Measurements from ENCODE around the gene ERG. TPM values are rescaled to one million over a fixed set of nuclear protein-coding genes. Genes with fewer than 3 reads are reported as not detected.
A peak's percentile ranks its signal among the peaks of the same experiment; 100 is the strongest.

The ERG gene
- total and polyA plus RNA-seq, 2 of the 13 experiments (the other 11 are each of a cell fraction or from before 2014, with no cell fraction given), result not detected

DNA sequence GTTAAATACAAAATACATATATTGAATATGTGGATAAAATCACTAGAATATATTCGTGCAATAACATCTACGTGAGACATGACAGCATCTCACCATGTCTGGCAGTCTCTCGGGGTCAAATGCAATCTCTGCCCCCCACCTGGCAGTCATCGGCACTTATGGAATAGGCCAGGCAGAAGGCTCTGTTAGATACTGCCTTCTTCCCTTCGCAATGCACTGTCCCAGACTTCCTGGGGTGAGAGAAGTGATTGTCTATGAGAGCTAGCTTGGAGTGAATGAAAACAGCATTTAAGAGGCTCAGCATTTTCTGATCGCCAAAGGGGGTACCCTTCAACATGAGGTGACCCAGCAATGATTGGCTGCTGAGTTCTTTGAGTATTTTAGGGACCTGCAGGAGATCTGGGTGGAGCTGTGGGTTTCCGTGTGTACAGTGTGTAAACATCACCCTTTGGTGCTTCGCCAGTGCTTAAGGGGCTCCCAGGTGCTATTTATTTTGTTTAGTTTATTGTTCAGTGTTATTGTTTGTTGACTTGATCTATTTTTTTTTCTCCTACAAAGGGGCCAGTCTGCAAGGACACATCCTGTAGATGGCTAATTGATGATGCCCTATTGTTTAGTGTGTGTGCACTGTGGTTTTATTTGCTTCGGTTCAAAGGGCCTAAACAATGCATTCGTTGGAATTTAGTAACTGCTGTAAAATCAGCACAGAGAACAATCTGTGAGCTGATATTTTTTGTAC, 10.2 kb downstream of the ERG start:
- ATAC-seq (no peak), FAIRE-seq (no peak), DNase-seq (ENCODE audit: low spot score) (no peak)
- no peaks in the 10 kb centered on the region for H3K36me3 ChIP-seq (replicated peaks in 1 of 2; ENCODE audit: control insufficient read depth in 1 of 2, insufficient read depth in 2 of 2, low read length in 2 of 2)
- H3K27ac ChIP-seq (ENCODE audit: extremely low read length, insufficient read depth, low read length), result no peak overlapping the region
- no TSS peak for BruUV-seq (replicated peaks)
- no peaks in the 10 kb centered on the region for H3K79me2 ChIP-seq (ENCODE audit: insufficient read depth, low read length)
- peaks cover 0 to 3% of the 10 kb centered on the region in 2 experiments; a peak in 2 of 5 replicates for H3K27me3 ChIP-seq (ENCODE audit: control insufficient read depth in 1 of 2, insufficient read depth in 2 of 2, low read length in 2 of 2)
- H3K9ac ChIP-seq (ENCODE audit: insufficient read depth, low read depth, low read length), result no peak overlapping the region
- no peak for TF ChIP-seq SOX13 (IDR thresholded peaks at IDR 0.05)
- 0 out of 4 replicates have a peak, but pooled peaks of 1 of the 2 experiments have one; percentile 20 for TF ChIP-seq SOX13 (CRISPR knock-in tag; conservative IDR thresholded peaks at IDR 0.05 in 1 of 2, IDR thresholded peaks at IDR 0.05 in 1 of 2)
- TF ChIP-seq REL (CRISPR knock-in tag; conservative IDR thresholded peaks at IDR 0.05), result no peak
- intact Hi-C loops (cut with micrococcal nuclease; ENCODE audit: unreplicated experiment), result no loop called here
- H3K4me2 ChIP-seq (ENCODE audit: low read depth, low read length), result no peak overlapping the region
- CTCF ChIA-PET (ENCODE audit: low intra/inter-chr PET ratio, low total read pairs), result no interaction called here
- no peak overlapping the region for H2AFZ ChIP-seq (ENCODE audit: low read length)
- WGBS (ENCODE audit: low lambda C conversion rate), result 15% methylated on average over 10 of the region's 10 CpGs
- H4K20me1 ChIP-seq (ENCODE audit: insufficient read depth, low read length), result no peaks in the 10 kb centered on the region
- POLR2A ChIA-PET, result no interaction called here
- in situ Hi-C loops (cut with HindIII; ENCODE audit: extremely low pct_ligation_motif_present, low pct_unique_long_range_greater_than_20kb), result no loop called here
- peaks cover 15% of the 10 kb centered on the region; the same call in 1 of the 2 replicates for H3K4me1 ChIP-seq (ENCODE audit: insufficient read depth, low read length)
- no peaks in the 10 kb centered on the region for H3K9me3 ChIP-seq (ENCODE audit: low read length)
- H3K4me3 ChIP-seq (replicated peaks in 1 of 3; ENCODE audit: insufficient read depth in 1 of 3, low read depth in 2 of 3, low read length in 3 of 3), result no peak overlapping the region

DNA sequence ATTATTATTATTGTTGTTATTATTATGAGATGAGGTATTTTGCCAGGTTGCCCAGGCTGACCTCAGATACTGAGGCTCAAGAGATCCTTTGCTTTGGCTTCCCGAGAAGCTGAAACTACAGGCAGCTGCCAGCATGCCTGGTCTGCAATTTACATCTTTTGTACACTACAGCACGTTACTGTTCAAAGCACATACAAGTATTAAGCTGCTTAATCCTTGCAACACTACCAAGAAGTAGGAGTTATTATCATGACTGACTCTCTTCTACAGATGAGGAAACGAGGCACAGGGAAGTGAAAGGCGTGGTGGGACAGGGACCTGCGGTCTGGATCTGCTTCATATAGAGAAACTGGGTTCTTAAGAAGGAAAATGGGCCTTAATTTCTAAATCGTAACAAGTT, 11.6 kb downstream of the ERG start:
- in situ Hi-C loops (cut with HindIII; ENCODE audit: extremely low pct_ligation_motif_present, low pct_unique_long_range_greater_than_20kb) (no loop called here), intact Hi-C loops (cut with micrococcal nuclease; ENCODE audit: unreplicated experiment) (no loop called here)
- Histone ChIP-seq H3K27ac (ENCODE audit: extremely low read length, insufficient read depth, low read length) (no peak overlapping the region), H3K9ac (ENCODE audit: insufficient read depth, low read depth, low read length) (no peak overlapping the region), H3K4me1 (ENCODE audit: insufficient read depth, low read length) (peaks cover 15% of the 10 kb centered on the region; the same call in 1 of the 2 replicates), H3K36me3 (replicated peaks in 1 of 2; ENCODE audit: control insufficient read depth in 1 of 2, insufficient read depth in 2 of 2, low read length in 2 of 2) (no peaks in the 10 kb centered on the region), H3K9me3 (ENCODE audit: low read length) (no peaks in the 10 kb centered on the region), H3K79me2 (ENCODE audit: insufficient read depth, low read length) (no peaks in the 10 kb centered on the region), H2AFZ (ENCODE audit: low read length) (no peak overlapping the region), H3K27me3 (ENCODE audit: control insufficient read depth in 1 of 2, insufficient read depth in 2 of 2, low read length in 2 of 2) (peaks cover 0 to 3% of the 10 kb centered on the region in 2 experiments; a peak in 2 of 5 replicates), H3K4me3 (replicated peaks in 1 of 3; ENCODE audit: insufficient read depth in 1 of 3, low read depth in 2 of 3, low read length in 3 of 3) (no peak overlapping the region), H3K4me2 (ENCODE audit: low read depth, low read length) (no peak overlapping the region), H4K20me1 (ENCODE audit: insufficient read depth, low read length) (no peaks in the 10 kb centered on the region)
- no TSS peak for BruUV-seq (replicated peaks)
- ATAC-seq (no peak), FAIRE-seq (no peak), DNase-seq (ENCODE audit: low spot score) (no peak)
- ChIA-PET CTCF (ENCODE audit: low intra/inter-chr PET ratio, low total read pairs) (no interaction called here), POLR2A (no interaction called here)
- WGBS (ENCODE audit: low lambda C conversion rate), result 5% methylated on average over 6 of the region's 6 CpGs
- TF ChIP-seq GABPB1 (CRISPR knock-in tag; IDR thresholded peaks at IDR 0.05), result no peak
- TF ChIP-seq, protein P1, sequence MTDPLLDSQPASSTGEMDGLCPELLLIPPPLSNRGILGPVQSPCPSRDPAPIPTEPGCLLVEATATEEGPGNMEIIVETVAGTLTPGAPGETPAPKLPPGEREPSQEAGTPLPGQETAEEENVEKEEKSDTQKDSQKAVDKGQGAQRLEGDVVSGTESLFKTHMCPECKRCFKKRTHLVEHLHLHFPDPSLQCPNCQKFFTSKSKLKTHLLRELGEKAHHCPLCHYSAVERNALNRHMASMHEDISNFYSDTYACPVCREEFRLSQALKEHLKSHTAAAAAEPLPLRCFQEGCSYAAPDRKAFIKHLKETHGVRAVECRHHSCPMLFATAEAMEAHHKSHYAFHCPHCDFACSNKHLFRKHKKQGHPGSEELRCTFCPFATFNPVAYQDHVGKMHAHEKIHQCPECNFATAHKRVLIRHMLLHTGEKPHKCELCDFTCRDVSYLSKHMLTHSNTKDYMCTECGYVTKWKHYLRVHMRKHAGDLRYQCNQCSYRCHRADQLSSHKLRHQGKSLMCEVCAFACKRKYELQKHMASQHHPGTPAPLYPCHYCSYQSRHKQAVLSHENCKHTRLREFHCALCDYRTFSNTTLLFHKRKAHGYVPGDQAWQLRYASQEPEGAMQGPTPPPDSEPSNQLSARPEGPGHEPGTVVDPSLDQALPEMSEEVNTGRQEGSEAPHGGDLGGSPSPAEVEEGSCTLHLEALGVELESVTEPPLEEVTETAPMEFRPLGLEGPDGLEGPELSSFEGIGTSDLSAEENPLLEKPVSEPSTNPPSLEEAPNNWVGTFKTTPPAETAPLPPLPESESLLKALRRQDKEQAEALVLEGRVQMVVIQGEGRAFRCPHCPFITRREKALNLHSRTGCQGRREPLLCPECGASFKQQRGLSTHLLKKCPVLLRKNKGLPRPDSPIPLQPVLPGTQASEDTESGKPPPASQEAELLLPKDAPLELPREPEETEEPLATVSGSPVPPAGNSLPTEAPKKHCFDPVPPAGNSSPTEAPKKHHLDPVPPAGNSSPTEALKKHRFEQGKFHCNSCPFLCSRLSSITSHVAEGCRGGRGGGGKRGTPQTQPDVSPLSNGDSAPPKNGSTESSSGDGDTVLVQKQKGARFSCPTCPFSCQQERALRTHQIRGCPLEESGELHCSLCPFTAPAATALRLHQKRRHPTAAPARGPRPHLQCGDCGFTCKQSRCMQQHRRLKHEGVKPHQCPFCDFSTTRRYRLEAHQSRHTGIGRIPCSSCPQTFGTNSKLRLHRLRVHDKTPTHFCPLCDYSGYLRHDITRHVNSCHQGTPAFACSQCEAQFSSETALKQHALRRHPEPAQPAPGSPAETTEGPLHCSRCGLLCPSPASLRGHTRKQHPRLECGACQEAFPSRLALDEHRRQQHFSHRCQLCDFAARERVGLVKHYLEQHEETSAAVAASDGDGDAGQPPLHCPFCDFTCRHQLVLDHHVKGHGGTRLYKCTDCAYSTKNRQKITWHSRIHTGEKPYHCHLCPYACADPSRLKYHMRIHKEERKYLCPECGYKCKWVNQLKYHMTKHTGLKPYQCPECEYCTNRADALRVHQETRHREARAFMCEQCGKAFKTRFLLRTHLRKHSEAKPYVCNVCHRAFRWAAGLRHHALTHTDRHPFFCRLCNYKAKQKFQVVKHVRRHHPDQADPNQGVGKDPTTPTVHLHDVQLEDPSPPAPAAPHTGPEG (CRISPR knock-in tag; IDR thresholded peaks at IDR 0.05), result no peak
- TF ChIP-seq ZNF354B (CRISPR knock-in tag; IDR thresholded peaks at IDR 0.05), result no peak
- TF ChIP-seq ZNF296 (CRISPR knock-in tag; conservative IDR thresholded peaks at IDR 0.05), result no peak
- no peak for TF ChIP-seq ZSCAN25 (CRISPR knock-in tag; IDR thresholded peaks at IDR 0.05)
- no peak for TF ChIP-seq ZNF747 (CRISPR knock-in tag; IDR thresholded peaks at IDR 0.05; ENCODE audit: borderline replicate concordance)
- TF ChIP-seq, protein P2, sequence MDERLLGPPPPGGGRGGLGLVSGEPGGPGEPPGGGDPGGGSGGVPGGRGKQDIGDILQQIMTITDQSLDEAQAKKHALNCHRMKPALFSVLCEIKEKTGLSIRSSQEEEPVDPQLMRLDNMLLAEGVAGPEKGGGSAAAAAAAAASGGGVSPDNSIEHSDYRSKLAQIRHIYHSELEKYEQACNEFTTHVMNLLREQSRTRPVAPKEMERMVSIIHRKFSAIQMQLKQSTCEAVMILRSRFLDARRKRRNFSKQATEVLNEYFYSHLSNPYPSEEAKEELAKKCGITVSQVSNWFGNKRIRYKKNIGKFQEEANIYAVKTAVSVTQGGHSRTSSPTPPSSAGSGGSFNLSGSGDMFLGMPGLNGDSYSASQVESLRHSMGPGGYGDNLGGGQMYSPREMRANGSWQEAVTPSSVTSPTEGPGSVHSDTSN (CRISPR knock-in tag; IDR thresholded peaks at IDR 0.05), result no peak
- no peak for TF ChIP-seq ZNF510 (CRISPR knock-in tag; IDR thresholded peaks at IDR 0.05; ENCODE audit: low read depth)

Measured in HepG2 (cell line).